Panc1 (cell line): Measurements from ENCODE around the gene RNF169. TPM values are rescaled to one million over a fixed set of nuclear protein-coding genes. Genes with fewer than 3 reads are reported as not detected.

Source experiments
- ATAC-seq: fragments of 200-7000 bp; cut with Tn5 transposase; 2 replicates; pipeline ENCODE4 v1.9.1; 2020; ENCODE audit warnings: mild to moderate bottlenecking, moderate library complexity
- BruUV-seq: library from RNA; stranded (reverse); fragments of 400-500 nt; replicated peaks from 2 replicates; lab custom pipeline; 2021; lab: Mats Ljungman, UMichigan
- CTCF ChIA-PET: fragments of 300-600 bp; sonication (Branson Sonifier 250); formaldehyde crosslinking; loops from one replicate; lab custom pipeline; 2022; ENCODE audit warnings: antibody characterized with exemption; lab: Charles Lee
- POLR2A ChIA-PET: fragments of 300-600 bp; sonication (Branson Sonifier 250); formaldehyde crosslinking; loops from one replicate; lab custom pipeline; 2022; ENCODE audit warnings: antibody characterized with exemption; lab: Charles Lee
- DNase-seq: peaks from one replicate; pipeline ENCODE4 v3.0.0-alpha.2; 2010; ENCODE audit warnings: low read depth, low spot score
- H3K27ac ChIP-seq: 2 replicates; pipeline ENCODE4 v1.5.1; 2011; ENCODE audit warnings: mild to moderate bottlenecking, low read length, inconsistent platforms
- H3K27me3 ChIP-seq: fragments of 200-500 bp; sonication (Bioruptor generic); 2 replicates; pipeline ENCODE4 v1.6.0; 2014; ENCODE audit warnings: low read length, inconsistent platforms; ENCODE audit not compliant: control insufficient read depth, insufficient read depth
- H3K36me3 ChIP-seq: fragments of 200-500 bp; sonication (Bioruptor generic); 2 replicates; pipeline ENCODE4 v1.5.1; 2014; ENCODE audit warnings: inconsistent platforms, mild to moderate bottlenecking, low read length, moderate library complexity; ENCODE audit not compliant: control insufficient read depth, insufficient read depth
- H3K4me1 ChIP-seq: 2 replicates; pipeline ENCODE4 v1.5.1; 2011; ENCODE audit warnings: inconsistent platforms, mild to moderate bottlenecking, low read length, moderate library complexity; ENCODE audit not compliant: control insufficient read depth, insufficient read depth
- H3K4me3 ChIP-seq, 2 experiments: 2 replicates each; pipeline ENCODE4 v1.5.1; 2011 to 2012; ENCODE audit warnings: low read depth in 2 of 2, low read length in 2 of 2, mild to moderate bottlenecking in 2 of 2, inconsistent platforms in 1 of 2, moderate library complexity in 1 of 2
- H3K9me3 ChIP-seq: fragments of 200-500 bp; sonication (Bioruptor generic); 2 replicates; pipeline ENCODE4 v1.5.1; 2014; ENCODE audit warnings: low read depth, mild to moderate bottlenecking, inconsistent platforms, low read length, moderate library complexity; ENCODE audit not compliant: control insufficient read depth, insufficient read depth
- CTCF ChIP-seq: fragments of 450-650 bp; IDR thresholded peaks from 2 replicates; pipeline ENCODE4 v1.5.1; 2017; ENCODE audit warnings: mild to moderate bottlenecking
- POLR2AphosphoS5 ChIP-seq: IDR thresholded peaks from 2 replicates; pipeline ENCODE4 v1.6.1; 2012; ENCODE audit warnings: mild to moderate bottlenecking, low read depth, low read length, moderate library complexity
- REST ChIP-seq, 2 experiments: IDR thresholded peaks; 2 replicates each; pipeline ENCODE4 v1.6.1; 2011 to 2012; ENCODE audit warnings: low read depth in 2 of 2, control low read depth in 1 of 2, low read length in 1 of 2, mild to moderate bottlenecking in 1 of 2, moderate library complexity in 1 of 2; ENCODE audit not compliant: insufficient read depth in 1 of 2
- SIN3A ChIP-seq: IDR thresholded peaks from 2 replicates; pipeline ENCODE4 v1.6.1; 2012; ENCODE audit warnings: low read depth, mild to moderate bottlenecking, low read length, moderate library complexity, borderline replicate concordance; ENCODE audit not compliant: insufficient read depth
- TCF7L2 ChIP-seq: IDR thresholded peaks from 2 replicates; pipeline ENCODE4 v1.6.1; 2011; ENCODE audit warnings: mild to moderate bottlenecking, low read depth, low read length, inconsistent platforms
- in situ Hi-C: cut with HindIII; loops from 2 replicates; pipeline ENCODE4 v1.10.0; 2016; ENCODE audit warnings: low sequenced_read_pairs, low pct_unique_long_range_greater_than_20kb
- intact Hi-C: fragments of 100-400 bp; cut with micrococcal nuclease; formaldehyde crosslinking; loops from one replicate; pipeline ENCODE4 v1.10.0; 2022; ENCODE audit not compliant: unreplicated experiment
- total RNA-seq: library from RNA; stranded (reverse); gene quantifications from one replicate; pipeline ENCODE4 v1.2.1, GENCODE V29; 2021; ENCODE audit not compliant: unreplicated experiment

RNF169 gene
- total RNA-seq, 1 experiment from 2014 or later: 23.6 TPM

GRCh38 chr11:74773476-74773875 is 24.8 kb downstream of the RNF169 start:
- Histone ChIP-seq H3K27ac (no peak overlapping the region), H3K4me1 (peaks cover 5% of the 10 kb centered on the region; the same call in 1 of the 2 replicates), H3K9me3 (no peaks in the 10 kb centered on the region), H3K36me3 (no peaks in the 10 kb centered on the region), H3K27me3 (no peaks in the 10 kb centered on the region), H3K4me3 (no peak overlapping the region)
- ChIA-PET POLR2A (no interaction called here), CTCF (no interaction called here)
- 0 out of 2 replicates have a peak, but pooled peaks have one; percentile 28 for ATAC-seq
- TF ChIP-seq SIN3A (no peak), CTCF (no peak), TCF7L2 (no peak), POLR2AphosphoS5 (no peak), REST (IDR thresholded peaks at IDR 0.05; ENCODE audit: insufficient read depth in 1 of 2, low read depth in 2 of 2, low read length in 1 of 2) (no peak)
- intact Hi-C loops: no loop called here
- DNase-seq: no peak
- no TSS peak for BruUV-seq
- in situ Hi-C loops: no loop called here

- no peak for TF ChIP-seq REST (IDR thresholded peaks at IDR 0.05; ENCODE audit: insufficient read depth in 1 of 2, low read depth in 2 of 2, low read length in 1 of 2)
- TF ChIP-seq CTCF: no peak
- TF ChIP-seq TCF7L2: no peak
- no peak for TF ChIP-seq POLR2AphosphoS5
- TF ChIP-seq SIN3A: no peak
- intact Hi-C loops (no loop called here), in situ Hi-C loops (no loop called here)
- H3K4me1 ChIP-seq: peaks cover 6% of the 10 kb centered on the region
- no peaks in the 10 kb centered on the region for H3K9me3 ChIP-seq
- BruUV-seq: no TSS peak
- POLR2A ChIA-PET: no interaction called here
- no peaks in the 10 kb centered on the region for H3K36me3 ChIP-seq
- DNase-seq: no peak
- no peak for ATAC-seq
- CTCF ChIA-PET: no interaction called here
- no peak overlapping the region for H3K27ac ChIP-seq
- no peaks in the 10 kb centered on the region for H3K27me3 ChIP-seq
- no peak overlapping the region for H3K4me3 ChIP-seq
These were observed 27.1 kb downstream of the RNF169 start for GRCh38 chr11:74775762-74776161.
